ENCODE data around the gene PAM.

Gene PAM

DNA sequence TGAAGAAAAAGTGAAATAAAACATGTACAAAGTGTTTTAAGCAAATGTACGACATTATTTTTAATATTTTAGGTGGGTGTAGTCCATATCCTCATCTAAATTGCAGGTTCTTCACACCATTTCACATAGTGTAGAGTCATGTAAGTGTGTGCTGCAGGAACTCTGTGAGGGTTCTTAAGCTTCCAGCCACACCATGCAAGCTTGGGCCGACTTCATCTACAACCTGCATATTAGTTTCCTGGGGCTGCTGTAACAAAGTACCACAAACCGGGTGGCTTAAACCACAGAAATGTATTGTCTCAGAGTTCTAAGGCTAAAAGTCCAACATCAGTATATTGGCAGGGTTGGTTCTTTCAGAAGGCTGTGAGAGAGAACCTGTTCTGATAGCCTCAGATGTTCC is 10.2 kb downstream of the PAM start:
- DNase-seq (ENCODE audit: low read depth, low spot score) = no peak
- TF ChIP-seq CTCF (IDR thresholded peaks at IDR 0.05; ENCODE audit: low read depth, low read length) = no peak
- in situ Hi-C loops (cut with HindIII; ENCODE audit: low sequenced_read_pairs) = no loop called here
- H3K4me3 ChIP-seq (ENCODE audit: low read depth, low read length) = no peak overlapping the region

GRCh38 chr5:102766295-102767090 is 11.4 kb downstream of the PAM start:
- no peak overlapping the region for H3K4me3 ChIP-seq (ENCODE audit: low read depth, low read length)
- in situ Hi-C loops (cut with HindIII; ENCODE audit: low sequenced_read_pairs) = no loop called here
- no peak for TF ChIP-seq CTCF (IDR thresholded peaks at IDR 0.05; ENCODE audit: low read depth, low read length)

DNA sequence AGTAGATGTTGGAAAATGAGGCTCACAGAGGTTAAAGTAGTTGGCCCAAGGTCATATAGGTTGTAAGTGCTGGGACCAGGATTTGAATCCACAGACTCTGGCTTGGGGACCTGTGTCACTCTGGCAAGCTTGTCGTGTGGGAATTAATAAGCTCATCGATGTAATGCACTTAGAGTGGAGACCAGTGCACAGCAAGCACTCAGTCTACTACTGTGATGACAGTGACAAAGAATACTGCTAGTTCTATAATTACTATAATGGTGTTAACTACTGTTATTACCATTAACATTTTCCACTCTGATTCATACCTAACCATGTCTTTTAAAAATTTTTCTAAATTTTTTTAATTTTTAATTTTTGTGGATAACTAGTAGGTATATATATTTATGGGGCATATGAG is 12.8 kb downstream of the PAM start:
- H3K4me3 ChIP-seq (ENCODE audit: low read depth, low read length) = no peak overlapping the region
- TF ChIP-seq CTCF (IDR thresholded peaks at IDR 0.05; ENCODE audit: low read depth, low read length) = no peak
- in situ Hi-C loops (cut with HindIII; ENCODE audit: low sequenced_read_pairs) = no loop called here
- no peak for DNase-seq (ENCODE audit: low read depth, low spot score)

More at GRCh38 chr5:102766295-102767090, 11.4 kb downstream of the PAM start:
- DNase-seq (ENCODE audit: low read depth, low spot score) = no peak

- in situ Hi-C loops (cut with HindIII; ENCODE audit: low sequenced_read_pairs) = no loop called here
Measured at GRCh38 chr5:102770803-102771202, 15.7 kb downstream of the PAM start.

DNA sequence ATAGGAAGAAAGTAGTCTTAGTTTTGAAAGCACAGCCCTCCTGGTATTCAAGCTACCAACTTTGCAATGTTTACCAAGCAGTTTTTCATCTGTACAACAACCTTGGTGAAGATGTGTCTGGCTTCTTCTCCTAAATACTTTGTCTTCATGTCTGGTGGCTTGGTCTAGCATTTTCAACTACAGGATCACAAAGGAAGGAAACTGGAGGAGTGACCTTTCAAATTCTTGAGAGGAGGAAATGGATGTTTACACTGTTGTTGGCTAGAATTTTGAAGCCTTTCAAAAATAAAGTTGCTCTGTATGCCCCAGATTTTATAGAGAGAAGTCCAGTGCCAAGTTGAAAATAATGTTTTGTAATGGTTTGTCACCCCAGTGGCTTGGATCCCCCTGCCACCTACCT is 16.3 kb downstream of the PAM start:
- no peak overlapping the region for H3K4me3 ChIP-seq (ENCODE audit: low read depth, low read length)
- in situ Hi-C loops (cut with HindIII; ENCODE audit: low sequenced_read_pairs) = no loop called here

More at GRCh38 chr5:102770803-102771202, 15.7 kb downstream of the PAM start:
- no peak for TF ChIP-seq CTCF (IDR thresholded peaks at IDR 0.05; ENCODE audit: low read depth, low read length)
- no peak overlapping the region for H3K4me3 ChIP-seq (ENCODE audit: low read depth, low read length)
- no peak for DNase-seq (ENCODE audit: low read depth, low spot score)

DNA sequence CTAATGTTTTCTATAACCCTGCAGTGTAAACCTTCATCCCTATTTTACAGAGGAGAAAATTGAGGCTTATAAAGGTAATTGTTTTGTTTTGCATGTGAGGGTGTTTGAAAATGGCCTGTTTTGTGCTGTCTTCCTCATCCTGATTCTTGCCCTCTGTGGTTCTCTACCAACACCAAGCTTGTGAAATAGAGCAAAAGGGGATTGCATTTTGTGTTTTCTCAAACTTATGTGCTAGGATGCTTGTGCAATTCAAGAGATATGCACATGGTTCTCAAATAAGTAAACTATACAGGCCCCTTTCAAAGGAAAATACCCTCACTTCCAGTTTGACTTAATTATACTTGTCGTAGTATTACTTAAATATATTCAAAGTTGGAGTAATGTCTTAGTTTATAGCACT is 17.2 kb downstream of the PAM start:
- in situ Hi-C loops (cut with HindIII; ENCODE audit: low sequenced_read_pairs) = no loop called here
- H3K4me3 ChIP-seq (ENCODE audit: low read depth, low read length) = no peak overlapping the region
- TF ChIP-seq CTCF (IDR thresholded peaks at IDR 0.05; ENCODE audit: low read depth, low read length) = no peak
- no peak for DNase-seq (ENCODE audit: low read depth, low spot score)

More for the DNA sequence above, 16.3 kb downstream of the PAM start:
- no peak for DNase-seq (ENCODE audit: low read depth, low spot score)
- TF ChIP-seq CTCF (IDR thresholded peaks at IDR 0.05; ENCODE audit: low read depth, low read length) = no peak
